IMR-90 (cell line): Measurements from ENCODE around the gene SYNE2. TPM values are rescaled to one million over a fixed set of nuclear protein-coding genes. Genes with fewer than 3 reads are reported as not detected.

Source experiments
- ATAC-seq: fragments of 200-7000 bp; cut with Tn5 transposase; 2 replicates; pipeline ENCODE4 v1.9.1; 2020; ENCODE audit warnings: low read depth, mild to moderate bottlenecking, moderate library complexity
- BruUV-seq: library from RNA; stranded (reverse); fragments of 400-500 nt; replicated peaks from 2 replicates; lab custom pipeline; 2021; lab: Mats Ljungman, UMichigan
- CTCF ChIA-PET: fragments of 300-600 bp; formaldehyde crosslinking; extraction: SDS; loops from one replicate; lab custom pipeline; 2021; ENCODE audit warnings: antibody characterized with exemption; lab: Yijun Ruan, JAX
- POLR2A ChIA-PET: fragments of 300-600 bp; sonication (Branson Sonifier 250); formaldehyde crosslinking; loops from one replicate; lab custom pipeline; 2022; ENCODE audit warnings: antibody characterized with exemption; ENCODE audit not compliant: unreplicated experiment; lab: Charles Lee
- DNase-seq: peaks from one replicate; pipeline ENCODE4 v3.0.0; 2013
- H2AFZ ChIP-seq: replicated peaks from 2 replicates; pipeline ENCODE3; 2013; ENCODE audit warnings: low read length, mild to moderate bottlenecking; ENCODE audit not compliant: poor library complexity
- H2AK5ac ChIP-seq: 2 replicates; pipeline ENCODE4 v1.6.1; 2013; ENCODE audit warnings: low read depth, low read length, inconsistent platforms
- H2AK9ac ChIP-seq: replicated peaks from 2 replicates; pipeline ENCODE3; 2013; ENCODE audit warnings: mild to moderate bottlenecking, low read depth, low read length, moderate library complexity; ENCODE audit not compliant: poor library complexity
- H2BK120ac ChIP-seq: 2 replicates; pipeline ENCODE4 v1.6.1; 2013; ENCODE audit warnings: low read depth, low read length, inconsistent platforms
- H2BK15ac ChIP-seq: 3 replicates; pipeline ENCODE4 v1.6.1; 2013; ENCODE audit warnings: low read depth, low read length, inconsistent platforms
- H2BK20ac ChIP-seq: 2 replicates; pipeline ENCODE4 v1.6.1; 2013; ENCODE audit warnings: low read depth, mild to moderate bottlenecking, inconsistent platforms, low read length, moderate library complexity
- H2BK5ac ChIP-seq: 2 replicates; pipeline ENCODE4 v1.6.1; 2013; ENCODE audit warnings: mild to moderate bottlenecking, low read depth, low read length, inconsistent platforms; ENCODE audit not compliant: poor library complexity, severe bottlenecking
- H3K14ac ChIP-seq: replicated peaks from 2 replicates; pipeline ENCODE4 v1.6.1; 2013; ENCODE audit warnings: low read depth, low read length, inconsistent platforms
- H3K18ac ChIP-seq: 2 replicates; pipeline ENCODE4 v1.6.1; 2013; ENCODE audit warnings: low read depth, low read length, control low read depth
- H3K23ac ChIP-seq: 2 replicates; pipeline ENCODE4 v1.6.1; 2013; ENCODE audit warnings: low read depth, low read length, inconsistent platforms
- H3K27ac ChIP-seq: 2 replicates; pipeline ENCODE4 v1.5.1; 2013; ENCODE audit warnings: mild to moderate bottlenecking, control low read depth, low read length; ENCODE audit not compliant: insufficient read depth
- H3K27me3 ChIP-seq: 2 replicates; pipeline ENCODE4 v1.6.1; 2013; ENCODE audit warnings: low read length; ENCODE audit not compliant: control insufficient read depth, insufficient read depth
- H3K36me3 ChIP-seq: 2 replicates; pipeline ENCODE4 v1.6.1; 2013; ENCODE audit warnings: low read length, mixed read lengths; ENCODE audit not compliant: control insufficient read depth, insufficient read depth
- H3K4ac ChIP-seq: 2 replicates; pipeline ENCODE4 v1.6.1; 2013; ENCODE audit warnings: low read depth, low read length, inconsistent platforms
- H3K4me1 ChIP-seq: 2 replicates; pipeline ENCODE4 v1.6.1; 2013; ENCODE audit warnings: low read length, mixed read lengths; ENCODE audit not compliant: control insufficient read depth, insufficient read depth
- H3K4me2 ChIP-seq: 2 replicates; pipeline ENCODE4 v1.6.1; 2013; ENCODE audit warnings: low read depth, mild to moderate bottlenecking, control low read depth, low read length, moderate library complexity
- H3K4me3 ChIP-seq: 2 replicates; pipeline ENCODE4 v1.5.1; 2013; ENCODE audit warnings: low read depth, mild to moderate bottlenecking, control low read depth, low read length, moderate library complexity; ENCODE audit not compliant: insufficient read depth
- H3K56ac ChIP-seq: 2 replicates; pipeline ENCODE4 v1.6.1; 2013; ENCODE audit warnings: low read length, inconsistent platforms; ENCODE audit not compliant: insufficient read depth; ENCODE audit errors: extremely low read depth
- H3K79me1 ChIP-seq, 2 experiments: 2 replicates each; pipeline ENCODE4 v1.6.1; 2013; ENCODE audit warnings: low read length in 2 of 2, inconsistent platforms in 1 of 2, low read depth in 1 of 2
- H3K9ac ChIP-seq: 2 replicates; pipeline ENCODE4 v1.6.1; 2013; ENCODE audit warnings: low read depth, low read length, control low read depth
- H3K9me1 ChIP-seq: 2 replicates; pipeline ENCODE4 v1.6.1; 2013; ENCODE audit warnings: low read length, inconsistent platforms; ENCODE audit not compliant: insufficient read depth
- H3K9me3 ChIP-seq: 2 replicates; pipeline ENCODE4 v1.6.1; 2013; ENCODE audit warnings: low read length; ENCODE audit not compliant: control insufficient read depth, insufficient read depth
- H4K20me1 ChIP-seq: 2 replicates; pipeline ENCODE4 v1.6.1; 2013; ENCODE audit warnings: low read length, inconsistent platforms; ENCODE audit not compliant: insufficient read depth
- H4K5ac ChIP-seq: 2 replicates; pipeline ENCODE4 v1.6.1; 2013; ENCODE audit warnings: mild to moderate bottlenecking, low read depth, low read length, control low read depth
- H4K8ac ChIP-seq, 2 experiments: 2 replicates each; pipeline ENCODE4 v1.6.1; 2013; ENCODE audit warnings: low read depth in 2 of 2, low read length in 2 of 2, control low read depth in 1 of 2, inconsistent platforms in 1 of 2
- H4K91ac ChIP-seq: 2 replicates; pipeline ENCODE4 v1.6.1; 2013; ENCODE audit warnings: low read depth, low read length, inconsistent platforms; ENCODE audit not compliant: insufficient read depth
- BHLHE40 ChIP-seq: fragments of 150-350 bp; IDR thresholded peaks from 2 replicates; pipeline ENCODE4 v1.6.1; 2016; ENCODE audit warnings: mild to moderate bottlenecking, low read depth, low read length
- CEBPB ChIP-seq: IDR thresholded peaks from 2 replicates; pipeline ENCODE4 v1.6.1; 2012; ENCODE audit warnings: low read depth, low read length, improper control_type of control experiment
- ELK1 ChIP-seq: fragments of 150-350 bp; IDR thresholded peaks from 2 replicates; pipeline ENCODE4 v1.6.1; 2016; ENCODE audit warnings: low read depth, mild to moderate bottlenecking, low read length, moderate library complexity, borderline replicate concordance
- FOS ChIP-seq: fragments of 150-350 bp; IDR thresholded peaks from 2 replicates; pipeline ENCODE4 v1.6.1; 2016; ENCODE audit warnings: low read depth, low read length
- NFE2L2 ChIP-seq: fragments of 150-350 bp; IDR thresholded peaks from 2 replicates; pipeline ENCODE4 v1.6.1; 2016; ENCODE audit warnings: low read depth, mild to moderate bottlenecking, low read length
- RAD21 ChIP-seq: IDR thresholded peaks from 2 replicates; pipeline ENCODE4 v1.6.1; 2012; ENCODE audit warnings: low read length, improper control_type of control experiment
- RCOR1 ChIP-seq: IDR thresholded peaks from 2 replicates; pipeline ENCODE4 v1.6.1; 2012; ENCODE audit warnings: mild to moderate bottlenecking, low read length, improper control_type of control experiment; ENCODE audit not compliant: insufficient replicate concordance
- dilution Hi-C: fragments of 300-500 bp; cut with HindIII; formaldehyde crosslinking; loops from one replicate; pipeline ENCODE4 v1.14.3; 2018; ENCODE audit warnings: low sequenced_read_pairs; ENCODE audit not compliant: unreplicated experiment
- in situ Hi-C: fragments of 300-500 bp; cut with MboI; formaldehyde crosslinking; loops from 3 replicates; pipeline ENCODE4 v1.14.3; 2019; ENCODE audit warnings: low sequenced_read_pairs, inconsistent platforms, mixed read lengths
- intact Hi-C: fragments of 100-400 bp; cut with micrococcal nuclease; formaldehyde crosslinking; loops from 2 replicates; pipeline ENCODE4 v1.10.0; 2022
- polyA plus RNA-seq, 3 experiments: library from polyadenylated mRNA; depleted of rRNA; stranded (reverse); fragments of >200 nt; gene quantifications; 2 replicates each; pipeline ENCODE4 v1.2.3, GENCODE V29; 2012; ENCODE audit warnings: low replicate concordance in 1 of 3
- total RNA-seq: library from RNA; depleted of rRNA; stranded (reverse); fragments of >200 nt; gene quantifications from 2 replicates; pipeline ENCODE4 v1.2.3, GENCODE V29; 2012

The SYNE2 gene
- total and polyA plus RNA-seq, 2 of the 4 experiments (the other 2 are of a cell fraction): 5.2 to 28.9 TPM

GRCh38 chr14:64119980-64120379, 267.2 kb downstream of the SYNE2 start:
- H3K27me3 ChIP-seq: no peaks in the 10 kb centered on the region
- H2BK15ac ChIP-seq: no peak overlapping the region
- no peaks in the 10 kb centered on the region for H3K9me3 ChIP-seq
- no peak overlapping the region for H3K14ac ChIP-seq
- no peak overlapping the region for H3K27ac ChIP-seq
- H2AFZ ChIP-seq: no peak overlapping the region
- no peak overlapping the region for H2BK120ac ChIP-seq
- BruUV-seq: no TSS peak
- no peaks in the 10 kb centered on the region for H3K79me1 ChIP-seq
- no peak overlapping the region for H3K9ac ChIP-seq
- intact Hi-C loops: no loop called here
- peaks cover 1% of the 10 kb centered on the region; the same call in 1 of the 2 replicates for H3K36me3 ChIP-seq
- dilution Hi-C loops: no loop called here
- no peak overlapping the region for H2BK5ac ChIP-seq
- ChIA-PET CTCF (interaction anchor here (0.6 kb wide), 1 partner anchor 272 kb away, joined by 5 read pairs; no protein-coding TSS in a partner anchor), POLR2A (no interaction called here)
- ATAC-seq: no peak
- H2BK20ac ChIP-seq: no peak overlapping the region
- DNase-seq: no peak
- H2AK9ac ChIP-seq: no peak overlapping the region
- no peak overlapping the region for H3K4me2 ChIP-seq
- no peak overlapping the region for H4K5ac ChIP-seq
- H3K23ac ChIP-seq: no peak overlapping the region
- no peaks in the 10 kb centered on the region; the same call in 1 of the 2 replicates for H3K9me1 ChIP-seq
- H3K4ac ChIP-seq: no peak overlapping the region
- no peak overlapping the region for H4K91ac ChIP-seq
- H2AK5ac ChIP-seq: no peak overlapping the region
- in situ Hi-C loops: no loop called here
- H4K8ac ChIP-seq: no peak overlapping the region
- no peak overlapping the region for H3K18ac ChIP-seq
- H3K4me3 ChIP-seq: no peak overlapping the region
- no peak for TF ChIP-seq BHLHE40
- TF ChIP-seq RCOR1: no peak
- TF ChIP-seq ELK1: no peak
- no peak for TF ChIP-seq RAD21
- TF ChIP-seq FOS: no peak
- no peak for TF ChIP-seq CEBPB
- TF ChIP-seq NFE2L2: no peak
- no peak overlapping the region for H3K56ac ChIP-seq
- no peaks in the 10 kb centered on the region for H3K4me1 ChIP-seq
- no peaks in the 10 kb centered on the region for H4K20me1 ChIP-seq
